SH-SY5Y (cell line): Measurements from ENCODE around the gene NBAS.

Experiments
- GATA2 ChIP-seq: IDR thresholded peaks from 2 replicates; pipeline ENCODE4 v1.6.1; 2011; ENCODE audit warnings: mild to moderate bottlenecking, low read depth, low read length
- GATA3 ChIP-seq: IDR thresholded peaks from 2 replicates; pipeline ENCODE4 v1.6.1; 2011; ENCODE audit warnings: low read depth, mild to moderate bottlenecking, low read length, moderate library complexity

DNA sequence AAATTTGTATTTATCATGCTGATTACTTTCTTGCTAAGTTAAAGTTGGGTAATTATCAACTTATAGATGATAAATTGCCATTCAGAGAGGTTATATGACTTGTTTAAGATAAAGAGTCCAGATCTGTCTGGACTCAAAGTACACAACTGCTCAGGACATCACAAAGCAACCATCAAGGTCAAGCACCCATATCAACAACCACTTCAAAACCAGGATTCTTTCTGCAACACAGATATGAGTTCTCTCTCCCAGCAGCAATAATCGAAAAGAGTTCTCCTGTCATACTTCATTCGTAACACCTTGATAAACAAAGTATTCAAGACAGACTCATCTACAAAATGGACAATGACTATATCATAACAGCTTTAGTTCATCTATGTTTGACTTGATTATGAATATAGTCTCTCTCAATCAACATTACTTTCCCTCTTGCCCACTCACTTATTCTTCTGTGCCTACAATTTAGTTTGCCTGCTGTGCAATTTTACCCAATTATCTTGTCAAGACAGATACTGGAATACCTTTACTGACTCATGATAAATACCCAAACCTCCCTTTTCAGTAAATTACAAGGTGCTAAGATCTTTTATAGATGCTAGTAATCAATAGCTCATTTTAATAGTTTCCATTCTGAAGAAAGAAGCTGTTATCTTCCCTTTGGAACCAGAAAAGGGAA lies 281.8 kb downstream of the NBAS start:
- TF ChIP-seq GATA2 (no peak), GATA3 (no peak)
